GM23338 (cell line): ENCODE data around the gene CRKL. TPM values are rescaled to one million over a fixed set of nuclear protein-coding genes. Genes with fewer than 3 reads are reported as not detected.

ENCODE experiments used
- ATAC-seq: fragments of 200-7000 bp; cut with Tn5 transposase; 3 replicates; pipeline ENCODE4 v1.9.1; 2020
- DNase-seq: peaks from one replicate; pipeline ENCODE4 v3.0.0-alpha.2; 2015; ENCODE audit warnings: low spot score
- H2AFZ ChIP-seq: fragments of 200-600 bp; sonication (generic); 2 replicates; pipeline ENCODE4 v1.8.0; 2016; ENCODE audit warnings: antibody characterized with exemption, mild to moderate bottlenecking, moderate library complexity
- H3F3A ChIP-seq: fragments of 200-600 bp; sonication (generic); replicated peaks from 2 replicates; pipeline ENCODE4 v1.8.0; 2017; ENCODE audit warnings: antibody characterized with exemption, mixed run types, low read depth
- H3K27ac ChIP-seq: fragments of 200-600 bp; sonication (generic); 2 replicates; pipeline ENCODE4 v1.6.1; 2016; ENCODE audit warnings: low read depth
- H3K27me3 ChIP-seq: fragments of 200-600 bp; sonication (generic); 2 replicates; pipeline ENCODE4 v1.8.0; 2016; ENCODE audit warnings: mild to moderate bottlenecking, mixed run types, moderate library complexity; ENCODE audit not compliant: insufficient read depth
- H3K36me3 ChIP-seq: fragments of 200-600 bp; sonication (generic); 2 replicates; pipeline ENCODE4 v1.8.0; 2016; ENCODE audit warnings: mild to moderate bottlenecking; ENCODE audit not compliant: insufficient read depth
- H3K4me1 ChIP-seq: fragments of 200-600 bp; sonication (generic); 2 replicates; pipeline ENCODE4 v1.8.0; 2016; ENCODE audit warnings: mild to moderate bottlenecking, moderate library complexity; ENCODE audit not compliant: insufficient read depth
- H3K4me2 ChIP-seq: fragments of 200-600 bp; sonication (generic); 2 replicates; pipeline ENCODE4 v1.7.1; 2017; ENCODE audit warnings: mixed run types
- H3K4me3 ChIP-seq: fragments of 200-600 bp; sonication (generic); 2 replicates; pipeline ENCODE4 v1.6.1; 2016; ENCODE audit warnings: mixed run types
- H3K79me2 ChIP-seq: fragments of 200-600 bp; sonication (generic); replicated peaks from 2 replicates; pipeline ENCODE4 v1.8.0; 2017; ENCODE audit warnings: mild to moderate bottlenecking; ENCODE audit not compliant: insufficient read depth
- H3K9me2 ChIP-seq: fragments of 200-600 bp; sonication (generic); 2 replicates; pipeline ENCODE4 v1.8.0; 2017; ENCODE audit not compliant: insufficient read depth
- H4K20me1 ChIP-seq: fragments of 200-600 bp; sonication (generic); replicated peaks from 2 replicates; pipeline ENCODE4 v1.8.0; 2017; ENCODE audit warnings: mild to moderate bottlenecking; ENCODE audit not compliant: insufficient read depth
- H3K27ac Mint-ChIP-seq: 2 replicates; pipeline ENCODE4 v1.8.0; 2020; ENCODE audit warnings: inconsistent platforms, mild to moderate bottlenecking, moderate library complexity, mixed read lengths
- H3K27me3 Mint-ChIP-seq: 3 replicates; pipeline ENCODE4 v1.8.0; 2022; ENCODE audit warnings: low read depth, mild to moderate bottlenecking, moderate library complexity, mixed read lengths, inconsistent platforms; ENCODE audit not compliant: insufficient read depth, poor library complexity
- H3K36me3 Mint-ChIP-seq: 3 replicates; pipeline ENCODE4 v1.8.0; 2021; ENCODE audit warnings: low read depth, mild to moderate bottlenecking, inconsistent platforms, moderate library complexity, mixed read lengths
- H3K4me1 Mint-ChIP-seq: 3 replicates; pipeline ENCODE4 v1.8.0; 2020; ENCODE audit warnings: mild to moderate bottlenecking, inconsistent platforms, mixed read lengths
- H3K4me3 Mint-ChIP-seq: 3 replicates; pipeline ENCODE4 v1.8.0; 2021; ENCODE audit warnings: moderate library complexity, mild to moderate bottlenecking, inconsistent platforms, mixed read lengths
- H3K9me3 Mint-ChIP-seq: 3 replicates; pipeline ENCODE4 v1.8.0; 2020; ENCODE audit warnings: moderate library complexity, mild to moderate bottlenecking, inconsistent platforms, mixed read lengths
- CREB1 ChIP-seq: fragments of 250-450 bp; sonication (Bioruptor Pico); IDR thresholded peaks from 2 replicates; pipeline ENCODE4 v1.5.0; 2020; ENCODE audit warnings: low read depth, mild to moderate bottlenecking, moderate library complexity
- ETS1 ChIP-seq: IDR thresholded peaks from 2 replicates; pipeline ENCODE4 v1.6.1; 2016; ENCODE audit warnings: antibody characterized with exemption
- POLR2AphosphoS5 ChIP-seq: IDR thresholded peaks from 2 replicates; pipeline ENCODE4 v1.6.1; 2016; ENCODE audit warnings: antibody characterized with exemption, low read depth
- STAT1 ChIP-seq: IDR thresholded peaks from one replicate; pipeline ENCODE4 v1.6.1; 2016; ENCODE audit warnings: antibody characterized with exemption; ENCODE audit not compliant: unreplicated experiment
- polyA plus RNA-seq: library from polyadenylated mRNA; unstranded; fragments of >200 nt; fragmentation: Nextera tagmentation; extraction: Ambion mirVana; gene quantifications from 2 replicates; pipeline ENCODE4 v1.2.1, GENCODE V29; 2016
- total RNA-seq: library from RNA; depleted of rRNA; stranded (reverse); fragments of >200 nt; shearing (Covaris generic); gene quantifications from 2 replicates; pipeline ENCODE4 v1.2.3, GENCODE V29; 2014; rRNA removed

The CRKL gene
- total and polyA plus RNA-seq, 2 experiments from 2014 or later = 39.5 to 104 TPM

GRCh38 chr22:21001601-21002325 is 84.6 kb downstream of the CRKL start, which contains the start of gene THAP7:
TSS of gene THAP7 (minus strand) at chr22:21002118. CDS start at chr22:21001911, 207 bp downstream.
- peak within 1 kb of the TSS; percentile 96 for H3K27ac ChIP-seq
- TF ChIP-seq STAT1 = no peak
- peak; percentile 60 for TF ChIP-seq CREB1
- TF ChIP-seq POLR2AphosphoS5 = peak; percentile 86
- TF ChIP-seq ETS1 = peak; percentile 70
- H3K36me3 Mint-ChIP-seq = 0 out of 3 replicates have a peak, but pooled peaks cover 14% of the 10 kb centered on the region

More at GRCh38 chr22:21001601-21002325, 84.6 kb downstream of the CRKL start, which contains the start of gene THAP7:
- H3K27me3 Mint-ChIP-seq = peaks cover 10% of the 10 kb centered on the region
- no peaks in the 10 kb centered on the region for H3K9me2 ChIP-seq
- H3K36me3 ChIP-seq = no peaks in the 10 kb centered on the region
- peaks cover 8% of the 10 kb centered on the region; the same call in 2 of the 3 replicates for H3K4me1 Mint-ChIP-seq
- no peaks in the 10 kb centered on the region for H4K20me1 ChIP-seq
- peak within 1 kb of the TSS; percentile 87 for H3K4me3 ChIP-seq
- peak; percentile 96 for DNase-seq
- H3F3A ChIP-seq = peaks cover 10% of the 10 kb centered on the region; the same call in 1 of the 2 replicates
- H3K79me2 ChIP-seq = 0 out of 2 replicates have a peak, but pooled peaks cover 4% of the 10 kb centered on the region
- ATAC-seq = peak; percentile 90
- peak within 1 kb of the TSS; percentile 96 for H3K4me2 ChIP-seq
- H3K4me3 Mint-ChIP-seq = peak within 1 kb of the TSS; percentile 91
- H3K9me3 Mint-ChIP-seq = no peaks in the 10 kb centered on the region
- H3K27ac Mint-ChIP-seq = peak within 1 kb of the TSS; percentile 95
- no peaks in the 10 kb centered on the region for H3K27me3 ChIP-seq
- H3K4me1 ChIP-seq = peaks cover 9% of the 10 kb centered on the region
- peak within 1 kb of the TSS; percentile 84 for H2AFZ ChIP-seq

Other genes with a start within 250 kb of the CRKL start
- gene SERPIND1, start 143.3 kb upstream of the CRKL start, total RNA-seq = not detected in 2 replicates
- gene SERPIND1, start 143.3 kb upstream of the CRKL start, polyA plus RNA-seq = not detected in 2 replicates
- gene PI4KA, start 58.6 kb upstream of the CRKL start, total RNA-seq = 37.2 and 38.1 TPM in 2 replicates
- 13.0 and 17.1 TPM in 2 replicates for gene PI4KA, start 58.6 kb upstream of the CRKL start, polyA plus RNA-seq
- gene SNAP29, start 58.4 kb upstream of the CRKL start, total RNA-seq = 8.2 and 10.2 TPM in 2 replicates
- gene SNAP29, start 58.4 kb upstream of the CRKL start, polyA plus RNA-seq = 20.8 and 22.9 TPM in 2 replicates
- 0.45 and 1.7 TPM in 2 replicates for gene AIFM3, start 49.8 kb downstream of the CRKL start, total RNA-seq
- gene AIFM3, start 49.8 kb downstream of the CRKL start, polyA plus RNA-seq = 1.4 and 1.5 TPM in 2 replicates
- 39.9 and 41.1 TPM in 2 replicates for gene LZTR1, start 64.9 kb downstream of the CRKL start, total RNA-seq
- gene LZTR1, start 64.9 kb downstream of the CRKL start, polyA plus RNA-seq = 7.7 and 9.2 TPM in 2 replicates
- 25.9 and 38.8 TPM in 2 replicates for gene THAP7, start 84.7 kb downstream of the CRKL start, total RNA-seq
- 20.4 and 21.8 TPM in 2 replicates for gene THAP7, start 84.7 kb downstream of the CRKL start, polyA plus RNA-seq
- gene P2RX6, start 97.8 kb downstream of the CRKL start, total RNA-seq = not detected in 2 replicates
- not detected in 2 replicates for gene P2RX6, start 97.8 kb downstream of the CRKL start, polyA plus RNA-seq
- gene SLC7A4, start 115.2 kb downstream of the CRKL start, total RNA-seq = 0.07 and 0.16 TPM in 2 replicates
- gene SLC7A4, start 115.2 kb downstream of the CRKL start, polyA plus RNA-seq = 0.09 and 0.44 TPM in 2 replicates
- not detected in 2 replicates for gene LRRC74B, start 128.5 kb downstream of the CRKL start, total RNA-seq
- gene LRRC74B, start 128.5 kb downstream of the CRKL start, polyA plus RNA-seq = not detected in 2 replicates